ENCODE data around the gene COPZ1. TPM values are rescaled to one million over a fixed set of nuclear protein-coding genes. Genes with fewer than 3 reads are reported as not detected.

COPZ1 gene
- total RNA-seq, 1 donor from 2014 or later: 108 TPM

DNA sequence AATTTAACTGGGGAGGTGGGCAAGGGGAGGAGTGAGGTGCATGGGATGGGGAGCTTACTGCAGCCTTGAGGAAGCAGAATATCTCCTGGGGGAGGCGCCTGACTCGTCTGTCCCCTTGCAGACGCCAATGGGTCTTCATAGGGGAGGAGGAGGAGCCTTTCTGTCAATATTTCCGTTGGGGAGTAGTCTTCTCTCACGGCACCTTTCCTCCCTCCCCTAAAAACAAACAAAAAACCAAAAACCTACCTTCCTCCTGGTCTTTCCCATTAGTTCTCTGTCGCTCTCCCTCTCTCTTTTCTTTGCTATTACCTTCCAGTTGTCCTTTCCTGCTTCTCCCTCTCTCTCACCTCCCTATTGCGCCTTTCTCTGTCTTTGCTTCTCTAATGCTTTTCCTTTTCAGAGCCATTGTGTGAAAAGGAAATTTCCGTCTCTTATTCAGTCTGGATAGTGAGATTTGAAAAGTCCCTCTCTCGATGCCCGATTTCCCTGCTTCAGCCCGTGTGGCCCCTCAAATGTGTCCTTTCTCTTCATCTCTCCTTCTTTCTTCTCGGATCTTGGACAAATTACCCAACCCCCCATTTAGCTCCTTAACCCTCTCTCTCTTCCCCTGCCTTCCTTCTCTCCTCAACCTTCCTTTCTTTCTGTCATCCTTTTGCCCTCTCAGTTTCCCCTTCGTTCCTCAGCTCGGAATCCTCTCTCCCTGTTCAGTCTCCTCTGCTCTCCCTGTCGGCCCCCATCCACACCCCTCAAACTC, 33.4 kb downstream of the COPZ1 start:
- DNase-seq (ENCODE audit: low read depth, low spot score): no peak

- DNase-seq (ENCODE audit: low read depth, low spot score): peak; percentile 100
Observed at GRCh38 chr12:54358945-54359761, 34.2 kb downstream of the COPZ1 start.

DNA sequence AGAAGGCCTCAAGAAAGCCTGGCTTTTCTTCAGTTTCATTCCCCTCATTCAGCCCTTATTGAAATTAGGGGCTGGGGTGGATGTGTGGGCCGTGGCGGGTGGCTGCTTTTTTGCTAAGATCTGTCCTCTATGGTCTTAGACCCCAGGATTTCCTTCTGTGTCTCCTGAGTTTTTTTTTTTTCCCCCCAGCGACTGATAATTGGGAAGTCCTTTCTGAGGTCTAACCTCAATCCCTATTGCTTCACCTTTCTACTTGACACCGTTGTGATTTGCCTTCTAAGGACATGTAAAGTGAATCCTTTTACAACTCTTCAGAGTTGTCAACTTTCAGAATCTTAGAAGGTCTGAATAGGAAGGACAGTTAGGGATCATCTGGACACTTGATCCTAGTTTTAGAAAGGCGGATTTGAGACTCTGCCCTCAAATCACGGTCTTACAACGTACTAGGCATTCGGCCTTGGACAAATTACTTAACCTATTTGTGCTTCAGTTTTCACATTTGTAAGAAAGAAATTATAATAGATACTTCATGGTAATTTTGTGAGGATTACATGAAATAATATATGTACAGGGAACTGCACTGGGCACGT, 34.9 kb downstream of the COPZ1 start:
- no peak for DNase-seq (ENCODE audit: low read depth, low spot score)

GRCh38 chr12:54360717-54361456, 36.0 kb downstream of the COPZ1 start:
- peak; percentile 43 for DNase-seq (ENCODE audit: low read depth, low spot score)

DNA sequence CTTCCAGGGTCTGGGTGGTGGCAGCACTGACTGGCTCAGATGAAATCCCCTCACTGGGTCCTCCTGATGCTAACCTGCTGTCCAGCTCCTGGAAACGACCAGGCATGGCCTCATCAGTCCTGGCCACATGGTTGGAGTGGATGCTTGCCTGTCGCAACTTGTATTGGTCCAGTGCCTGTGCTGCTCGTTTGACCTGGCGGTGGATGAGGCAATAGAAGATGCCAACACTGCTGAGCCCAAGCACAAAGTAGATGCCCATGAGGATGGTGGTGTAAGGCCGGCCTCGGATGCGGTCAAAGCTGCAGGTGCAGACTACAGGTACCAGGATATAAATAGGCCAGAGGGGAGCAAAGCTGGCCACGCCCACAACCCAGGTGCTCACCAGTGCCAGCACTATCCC, 38.1 kb downstream of the COPZ1 start:
- DNase-seq (ENCODE audit: low read depth, low spot score): no peak

DNA sequence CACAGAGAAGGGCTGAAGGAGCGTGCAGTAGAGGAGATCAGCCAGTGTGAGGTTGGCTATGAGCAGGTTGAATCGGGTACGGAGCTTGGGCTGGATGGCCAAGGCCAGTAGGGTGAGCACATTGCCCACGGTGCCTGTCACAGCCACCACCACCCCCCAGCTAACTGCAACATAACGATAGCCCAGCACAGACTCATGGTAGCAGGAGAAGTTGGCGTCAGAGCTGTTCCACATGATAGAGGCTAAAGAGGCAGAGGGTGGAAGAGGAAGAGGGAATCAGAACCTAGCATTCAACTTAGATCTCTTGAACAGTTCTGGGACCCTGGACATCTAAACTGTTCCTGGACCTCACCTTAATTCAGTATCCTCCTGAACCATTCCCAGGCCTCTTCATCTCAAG, 38.7 kb downstream of the COPZ1 start:
- DNase-seq (ENCODE audit: low read depth, low spot score): no peak

GRCh38 chr12:54364413-54364812, 39.5 kb downstream of the COPZ1 start, which contains the start of gene GPR84:
TSS of gene GPR84 (minus strand) at chr12:54364486. CDS start at chr12:54363851, 635 bp downstream.
- no peak for DNase-seq (ENCODE audit: low read depth, low spot score)

GRCh38 chr12:54368025-54368708, 43.2 kb downstream of the COPZ1 start:
- DNase-seq (ENCODE audit: low read depth, low spot score): no peak

- peak; percentile 60 for DNase-seq (ENCODE audit: low read depth, low spot score)
Observed at GRCh38 chr12:54368709-54369596, 44.0 kb downstream of the COPZ1 start.

- no peak for DNase-seq (ENCODE audit: low read depth, low spot score)
Observed at GRCh38 chr12:54369597-54370131, 44.7 kb downstream of the COPZ1 start.

DNA sequence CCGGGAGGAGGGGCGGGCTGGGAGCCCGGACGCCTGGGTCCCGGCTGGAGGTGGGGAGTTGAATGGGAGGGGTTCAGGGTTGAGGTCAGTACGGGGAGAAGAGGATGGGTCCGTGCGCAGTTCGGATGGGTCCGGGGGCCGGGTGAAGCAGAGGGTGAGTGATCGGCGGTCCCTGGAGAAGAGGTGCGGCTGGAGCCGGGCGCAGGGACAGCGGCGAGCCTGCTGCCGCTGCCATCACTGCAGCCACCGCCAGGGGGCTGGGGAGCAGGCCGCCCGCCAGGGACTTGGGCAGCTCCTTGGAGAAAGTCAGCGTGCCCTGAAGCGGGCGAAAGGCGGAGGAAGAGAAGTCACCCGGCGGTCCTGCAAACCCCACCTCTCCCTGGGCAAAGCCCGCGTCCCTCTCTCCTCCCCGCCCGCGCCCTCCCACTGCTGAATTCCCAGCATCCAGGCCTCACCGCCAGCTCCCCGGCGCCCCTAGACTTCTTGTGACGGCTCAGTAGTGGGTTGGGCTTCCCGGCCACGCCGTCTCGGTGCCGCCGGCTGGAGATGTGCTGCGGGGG, 45.3 kb downstream of the COPZ1 start:
- peak; percentile 43 for DNase-seq (ENCODE audit: low read depth, low spot score)

DNA sequence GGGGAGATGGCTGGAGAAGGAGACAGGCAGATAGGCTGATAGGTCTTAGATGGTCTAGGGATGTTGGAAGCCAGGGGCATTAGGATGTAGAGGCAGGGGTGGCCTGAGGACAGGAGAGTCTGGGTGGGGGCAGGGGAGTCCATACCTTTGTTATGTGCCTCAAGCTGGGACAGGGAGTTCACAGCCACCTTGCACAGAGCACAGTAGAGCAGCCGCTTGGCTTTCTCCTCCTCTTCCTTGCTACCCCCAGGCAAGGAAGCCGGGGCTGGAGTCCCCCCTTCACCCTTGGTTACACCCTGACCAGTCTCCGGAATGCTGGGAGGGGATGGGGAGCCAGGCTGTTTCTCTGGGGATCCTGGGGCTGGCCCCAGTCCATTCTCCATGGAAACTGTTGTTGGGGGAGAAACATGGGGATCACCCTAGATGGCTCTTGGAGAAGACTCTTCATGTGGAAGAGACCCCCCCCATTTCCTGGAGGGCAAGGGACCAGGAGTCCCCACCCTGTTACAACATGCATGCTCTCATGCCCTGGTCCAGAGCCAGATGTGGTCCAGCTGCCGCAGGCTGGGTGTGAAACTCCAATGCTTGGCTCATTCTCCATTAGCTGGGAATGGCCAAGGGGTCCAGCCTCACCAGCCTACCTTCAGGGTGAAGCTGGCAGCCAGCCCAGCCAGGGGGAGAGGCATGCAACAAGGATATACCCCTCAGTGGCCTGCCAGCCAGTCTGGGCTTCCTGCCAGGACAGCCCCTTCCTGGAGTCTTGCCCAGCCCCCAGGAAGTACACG, 46.6 kb downstream of the COPZ1 start:
- DNase-seq (ENCODE audit: low read depth, low spot score): no peak

DNA sequence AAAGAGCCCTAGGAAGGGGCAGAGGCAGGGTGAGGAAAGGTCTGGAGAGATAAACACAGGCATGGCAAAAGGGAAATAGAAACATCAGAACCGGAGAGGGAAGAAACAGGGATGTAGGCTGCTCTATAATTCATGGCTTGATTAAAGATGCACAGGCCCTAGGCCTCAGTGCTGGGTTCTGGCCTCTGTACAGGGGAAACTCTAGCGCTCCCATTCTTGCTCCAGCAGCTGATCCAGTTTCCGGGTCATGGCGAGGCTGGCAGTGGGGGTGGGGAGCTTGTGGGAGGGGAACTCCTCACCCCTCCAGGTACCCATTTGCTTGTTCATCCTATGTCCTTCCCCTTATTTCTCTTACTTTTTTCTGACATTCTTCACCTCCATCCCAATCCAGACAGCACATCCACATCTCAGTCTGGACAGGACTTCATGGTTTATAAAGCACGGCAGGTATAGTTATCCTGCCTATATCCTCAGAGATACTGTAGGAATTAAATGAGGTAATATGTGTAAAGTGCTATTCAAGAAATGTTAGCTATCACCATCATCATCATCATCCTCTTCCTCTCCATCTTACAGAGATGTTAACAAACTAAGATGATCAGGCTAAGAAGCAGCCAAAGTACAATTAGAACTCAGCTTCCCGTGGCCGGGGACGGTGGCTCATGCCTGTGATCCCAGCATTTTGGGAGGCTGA, 47.3 kb downstream of the COPZ1 start:
- DNase-seq (ENCODE audit: low read depth, low spot score): no peak

DNA sequence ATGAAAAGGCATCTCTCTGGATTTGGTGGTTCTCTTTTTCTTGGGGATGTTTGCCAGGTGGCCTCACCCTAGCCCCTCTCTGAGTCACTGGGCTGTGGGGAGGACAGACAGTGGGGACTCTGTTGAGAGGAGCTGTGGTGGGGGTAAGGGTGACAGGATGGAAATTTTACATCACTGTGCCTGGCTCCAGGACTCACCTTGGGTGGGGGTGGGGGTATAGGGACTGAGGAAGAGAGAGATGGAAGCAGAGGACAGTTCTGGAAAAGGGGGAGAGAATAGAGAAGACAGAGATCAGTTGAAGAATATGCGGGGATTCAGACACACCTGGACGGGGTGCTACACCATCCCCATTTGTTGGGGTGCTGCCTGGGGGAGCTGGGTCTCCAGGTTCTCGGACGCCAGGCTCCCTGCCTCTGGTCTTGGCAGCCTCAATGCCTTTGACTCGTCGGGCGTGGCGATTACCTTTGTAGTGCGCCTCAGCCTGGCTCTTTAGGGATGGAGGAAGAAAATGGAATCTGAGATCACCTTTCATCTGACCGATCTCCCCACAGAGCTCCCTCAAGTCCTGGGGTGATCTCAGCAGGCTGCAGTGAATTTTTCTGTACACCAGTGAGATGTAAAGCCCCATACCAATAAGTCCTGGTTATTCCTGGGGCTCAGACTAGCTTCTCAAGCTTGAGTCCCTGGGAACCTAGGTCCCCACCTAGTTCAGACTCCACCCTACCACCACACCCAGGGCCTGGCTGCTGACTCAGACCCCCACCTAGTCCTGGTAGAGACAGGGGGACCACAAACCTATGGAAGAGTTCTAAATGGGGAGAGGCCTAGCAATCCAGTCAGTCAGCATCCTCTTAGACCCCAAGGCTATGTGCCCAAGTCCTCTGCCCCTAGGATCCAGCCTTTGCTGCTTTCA, 49.0 kb downstream of the COPZ1 start:
- no peak for DNase-seq (ENCODE audit: low read depth, low spot score)

DNA sequence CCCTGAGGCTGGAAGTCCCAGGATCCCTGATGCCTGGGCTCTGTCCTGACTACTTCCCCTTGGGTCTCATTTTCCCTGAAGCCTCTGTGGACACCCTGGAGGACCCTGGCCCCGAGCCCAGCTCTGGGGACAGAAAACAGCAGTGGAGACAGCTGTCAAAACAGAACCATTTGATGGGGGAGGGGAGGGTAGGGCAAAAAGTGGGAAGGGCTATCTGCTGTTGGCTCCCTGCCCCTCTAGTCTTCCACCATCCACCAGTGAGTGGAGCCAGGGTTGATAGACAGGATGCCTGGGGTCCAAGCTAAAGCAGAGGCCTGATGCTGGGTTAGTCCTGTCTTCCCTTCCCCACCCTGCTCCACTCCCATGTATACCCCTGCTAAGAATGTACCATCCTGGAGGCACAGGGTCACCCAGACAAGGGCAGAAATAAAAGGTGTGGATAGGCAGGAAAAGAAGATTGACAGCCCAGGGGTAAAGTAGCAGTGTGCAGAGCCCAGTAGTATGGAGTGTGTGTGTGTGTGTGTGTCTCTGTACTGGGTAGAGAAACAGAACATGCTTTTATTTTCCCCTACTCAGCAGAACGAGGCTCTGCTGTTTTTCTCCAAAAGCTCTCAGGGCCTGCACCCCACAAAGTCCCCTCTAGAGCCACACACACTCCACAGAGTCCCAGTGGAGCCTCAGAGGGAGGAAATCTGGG, 49.8 kb downstream of the COPZ1 start:
- no peak for DNase-seq (ENCODE audit: low read depth, low spot score)

DNA sequence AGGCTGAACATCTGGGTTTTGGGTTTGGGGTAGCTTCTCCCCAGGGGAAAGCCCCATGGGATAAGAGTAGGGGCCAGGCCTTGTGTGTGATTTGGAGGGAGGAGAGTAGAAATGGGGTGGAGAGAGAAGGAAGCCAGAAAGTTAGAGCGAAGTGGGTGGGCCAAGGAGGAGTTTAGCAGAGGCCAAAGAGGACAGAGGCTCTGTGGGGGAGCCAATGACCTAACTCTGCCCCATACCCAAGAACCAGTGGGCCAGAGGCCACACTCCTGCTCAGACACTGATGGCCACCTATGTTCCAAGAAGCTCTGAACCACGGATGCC, 50.3 kb downstream of the COPZ1 start:
- DNase-seq (ENCODE audit: low read depth, low spot score): no peak

Data from pulmonary artery endothelial cell (primary cell).